ENCODE measurements around the gene CABCOCO1. TPM values are rescaled to one million over a fixed set of nuclear protein-coding genes. Genes with fewer than 3 reads are reported as not detected.

The CABCOCO1 gene
- total and polyA plus RNA-seq, 9 of the 15 experiments (the other 6 are each of a cell fraction or from before 2014, with no cell fraction given): 0.04 TPM; not detected in 8

DNA sequence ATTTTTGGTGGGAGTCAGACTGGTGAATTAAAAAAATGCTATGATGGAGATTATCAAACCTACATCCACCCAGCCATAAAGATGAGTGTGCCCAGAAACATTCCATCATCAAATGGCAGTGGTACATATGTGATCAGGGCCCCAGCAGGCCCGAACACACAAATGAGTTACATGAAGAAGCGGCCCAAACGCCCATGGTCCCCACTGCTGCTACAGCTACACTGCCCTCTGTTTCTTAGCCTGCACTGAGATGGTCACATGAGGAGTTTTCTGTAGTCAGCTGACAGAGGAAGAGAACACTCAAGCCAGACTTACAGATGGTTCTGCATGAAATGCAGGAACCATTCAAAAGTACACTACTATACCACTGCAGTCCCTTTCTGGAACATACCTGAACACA lies 142.4 kb downstream of the CABCOCO1 start:
- Histone ChIP-seq H3K27me3 (ENCODE audit: control insufficient read depth in 2 of 2, insufficient read depth in 2 of 2, low read length in 2 of 2) (no peaks in the 10 kb centered on the region), H3K4me3 (no peak overlapping the region), H3K79me2 (ENCODE audit: control insufficient read depth, insufficient read depth, low read length) (no peaks in the 10 kb centered on the region), H3K9me3 (replicated peaks; ENCODE audit: control insufficient read depth, insufficient read depth, low read depth, low read length) (no peaks in the 10 kb centered on the region), H3K9ac (ENCODE audit: insufficient read depth in 1 of 2, low read depth in 2 of 2, low read length in 2 of 2) (no peak overlapping the region), H2AFZ (ENCODE audit: low read depth, low read length) (no peak overlapping the region), H3K9me1 (ENCODE audit: control insufficient read depth, insufficient read depth, low read length) (no peaks in the 10 kb centered on the region), H3K27ac (ENCODE audit: extremely low read depth, low read depth, low read length) (no peak overlapping the region), H3K4me2 (ENCODE audit: insufficient read depth, low read length) (no peak overlapping the region), H3K4me1 (replicated peaks in 1 of 2; ENCODE audit: control insufficient read depth in 2 of 2, insufficient read depth in 2 of 2, low read length in 2 of 2) (peaks cover 0 to 8% of the 10 kb centered on the region in 2 experiments; a peak in 2 of 5 replicates), H4K20me1 (replicated peaks; ENCODE audit: control insufficient read depth, insufficient read depth, low read length) (no peaks in the 10 kb centered on the region), H3K36me3 (ENCODE audit: control insufficient read depth, insufficient read depth, low read length) (no peaks in the 10 kb centered on the region; the same call in 2 of the 3 replicates)
- 68% methylated on average over 3 of the region's 3 CpGs for WGBS (ENCODE audit: insufficient coverage, low coverage, missing lambda C conversion rate)
- POLR2A ChIA-PET: interaction anchor here (1.0 to 2.1 kb wide), 3 partner anchors 10 to 92 kb away, joined by 3 to 8 read pairs (median 3); no protein-coding TSS in a partner anchor
- CTCF ChIA-PET (ENCODE audit: low intra/inter-chr PET ratio): no interaction called here
- in situ Hi-C loops (cut with MboI): no loop called here
- BruUV-seq (replicated peaks): no TSS peak
- DNase-seq (ENCODE audit: extremely low read depth in 1 of 4, low spot score in 3 of 4) (no peak), FAIRE-seq (no peak), ATAC-seq (no peak)
- intact Hi-C loops (cut with micrococcal nuclease): no loop called here
- TF ChIP-seq RREB1 (CRISPR knock-in tag; IDR thresholded peaks at IDR 0.05): no peak
- peak; percentile 45; the same call in 1 of the 2 replicates for TF ChIP-seq RAD51 (IDR thresholded peaks at IDR 0.05; ENCODE audit: borderline replicate concordance, low read depth)
- TF ChIP-seq E2F5 (CRISPR knock-in tag; IDR thresholded peaks at IDR 0.05): 0 out of 2 replicates have a peak, but pooled peaks have one; percentile 35
- TF ChIP-seq, protein P1, sequence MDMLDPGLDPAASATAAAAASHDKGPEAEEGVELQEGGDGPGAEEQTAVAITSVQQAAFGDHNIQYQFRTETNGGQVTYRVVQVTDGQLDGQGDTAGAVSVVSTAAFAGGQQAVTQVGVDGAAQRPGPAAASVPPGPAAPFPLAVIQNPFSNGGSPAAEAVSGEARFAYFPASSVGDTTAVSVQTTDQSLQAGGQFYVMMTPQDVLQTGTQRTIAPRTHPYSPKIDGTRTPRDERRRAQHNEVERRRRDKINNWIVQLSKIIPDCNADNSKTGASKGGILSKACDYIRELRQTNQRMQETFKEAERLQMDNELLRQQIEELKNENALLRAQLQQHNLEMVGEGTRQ (CRISPR knock-in tag; IDR thresholded peaks at IDR 0.05): peak; percentile 56; the same call in 1 of the 2 replicates

Data from K562 (cell line).